GM19023 (cell line): Measurements from ENCODE around the gene ARFGEF2.
A peak's percentile ranks its signal among the peaks of the same experiment; 100 is the strongest.
"Not testable (repeated sequence)": the region's sequence is repeated elsewhere in the genome, so short reads cannot be mapped to it uniquely, and the experiment has no call there.

Source experiments
- ATAC-seq: cut with Tn5 transposase; IDR thresholded peaks from one replicate; pipeline ENCODE4 v1.9.1; 2021; ENCODE audit warnings: mild to moderate bottlenecking, moderate library complexity; ENCODE audit not compliant: unreplicated experiment

Gene ARFGEF2

GRCh38 chr20:48921168-48921882 lies at the start of gene ARFGEF2:
ARFGEF2 (plus strand) TSS chr20:48921711; CDS start chr20:48921890, 179 bp downstream.
- ATAC-seq: peak; percentile 87

- ATAC-seq: no peak
These were observed 46.1 kb upstream of the ARFGEF2 start for GRCh38 chr20:48875233-48875913.

- ATAC-seq: no peak
These were observed 45.6 kb upstream of the ARFGEF2 start for GRCh38 chr20:48875914-48876240.

- no peak for ATAC-seq
These were observed 44.2 kb upstream of the ARFGEF2 start for GRCh38 chr20:48877304-48877703.

- ATAC-seq: no peak
These were observed 42.8 kb upstream of the ARFGEF2 start for GRCh38 chr20:48878534-48879248.

GRCh38 chr20:48879612-48880245 lies 41.8 kb upstream of the ARFGEF2 start:
- ATAC-seq: no peak

- ATAC-seq: no peak
These were observed 41.2 kb upstream of the ARFGEF2 start for GRCh38 chr20:48880331-48880730.

- ATAC-seq: no peak
These were observed 40.4 kb upstream of the ARFGEF2 start for GRCh38 chr20:48880981-48881657.

- no peak for ATAC-seq
These were observed 36.3 kb upstream of the ARFGEF2 start for GRCh38 chr20:48885237-48885636.

GRCh38 chr20:48886194-48886593 lies 35.3 kb upstream of the ARFGEF2 start:
- ATAC-seq: no peak

- no peak for ATAC-seq
These were observed 34.7 kb upstream of the ARFGEF2 start for GRCh38 chr20:48886811-48887210.

GRCh38 chr20:48888517-48888916 lies 33.0 kb upstream of the ARFGEF2 start:
- ATAC-seq: not testable (repeated sequence)

- no peak for ATAC-seq
These were observed 32.2 kb upstream of the ARFGEF2 start for GRCh38 chr20:48889140-48889790.

- ATAC-seq: no peak
These were observed 30.1 kb upstream of the ARFGEF2 start for GRCh38 chr20:48891235-48892048.

GRCh38 chr20:48892049-48892470 lies 29.5 kb upstream of the ARFGEF2 start:
- no peak for ATAC-seq

- no peak for ATAC-seq
These were observed 28.6 kb upstream of the ARFGEF2 start for GRCh38 chr20:48892891-48893290.

GRCh38 chr20:48893374-48893773 lies 28.1 kb upstream of the ARFGEF2 start:
- ATAC-seq: no peak

GRCh38 chr20:48897305-48898010 lies 24.1 kb upstream of the ARFGEF2 start:
- no peak for ATAC-seq

- ATAC-seq: no peak
These were observed 23.3 kb upstream of the ARFGEF2 start for GRCh38 chr20:48898210-48898609.
